H1 (cell line): ENCODE measurements around the gene ENOX2. TPM values are rescaled to one million over a fixed set of nuclear protein-coding genes. Genes with fewer than 3 reads are reported as not detected.

Experiments used
- CTCF ChIA-PET: fragments of 300-600 bp; sonication (Branson Sonifier 250); formaldehyde crosslinking; loops from one replicate; lab custom pipeline; 2021; ENCODE audit not compliant: partially characterized antibody; lab: Charles Lee
- POLR2A ChIA-PET: fragments of 300-600 bp; sonication (Branson Sonifier 250); formaldehyde crosslinking; loops from one replicate; lab custom pipeline; 2021; ENCODE audit warnings: inconsistent platforms; ENCODE audit not compliant: partially characterized antibody; lab: Charles Lee
- DNase-seq, 2 experiments: peaks; one replicate each; pipeline versions ENCODE4 v3.0.0 to v3.0.0-alpha.2; 2010 to 2022; ENCODE audit warnings: low spot score in 2 of 2, low read depth in 1 of 2, mixed read lengths in 1 of 2
- FAIRE-seq: peaks from 2 replicates; lab custom pipeline; 2011; peaks lifted over from hg19 to GRCh38; lab: Jason Lieb, UNC
- H2AFZ ChIP-seq: 2 replicates; pipeline ENCODE4 v1.8.1; 2012; ENCODE audit warnings: low read length, inconsistent platforms
- H2AK5ac ChIP-seq: 2 replicates; pipeline ENCODE4 v1.6.1; 2013; ENCODE audit warnings: low read depth, low read length
- H2BK120ac ChIP-seq: replicated peaks from 2 replicates; pipeline ENCODE3; 2013; ENCODE audit warnings: low read depth, low read length, inconsistent platforms
- H2BK12ac ChIP-seq: 2 replicates; pipeline ENCODE4 v1.6.1; 2013; ENCODE audit warnings: low read depth, low read length
- H2BK15ac ChIP-seq: 2 replicates; pipeline ENCODE4 v1.6.1; 2013; ENCODE audit warnings: low read length
- H2BK20ac ChIP-seq: 2 replicates; pipeline ENCODE4 v1.6.1; 2013; ENCODE audit warnings: low read length
- H2BK5ac ChIP-seq: 2 replicates; pipeline ENCODE4 v1.6.1; 2013; ENCODE audit warnings: low read depth, low read length
- H3K14ac ChIP-seq: 2 replicates; pipeline ENCODE4 v1.6.1; 2013; ENCODE audit warnings: inconsistent platforms; ENCODE audit not compliant: insufficient read length
- H3K18ac ChIP-seq: 2 replicates; pipeline ENCODE4 v1.6.1; 2013; ENCODE audit warnings: low read length; ENCODE audit errors: extremely low read depth
- H3K23ac ChIP-seq: 2 replicates; pipeline ENCODE4 v1.6.1; 2013; ENCODE audit warnings: inconsistent platforms; ENCODE audit not compliant: insufficient read length
- H3K23me2 ChIP-seq: 2 replicates; pipeline ENCODE4 v1.6.1; 2013; ENCODE audit warnings: low read depth, low read length
- H3K27ac ChIP-seq: 2 replicates; pipeline ENCODE4 v1.6.1; 2011; ENCODE audit warnings: low read depth, low read length, inconsistent platforms
- H3K27me3 ChIP-seq, 4 experiments: replicated peaks in 1 of 4; 1 replicate in 1 of 4; 2 replicates in 3 of 4; pipeline versions ENCODE4 v1.6.1 to v1.8.1; 2011 to 2013; ENCODE audit warnings: low read length in 3 of 4, mild to moderate bottlenecking in 3 of 4, inconsistent platforms in 2 of 4, mixed read lengths in 2 of 4, moderate library complexity in 1 of 4; ENCODE audit not compliant: control insufficient read depth in 3 of 4, insufficient read depth in 3 of 4; ENCODE audit errors: extremely low read depth in 1 of 4
- H3K36me3 ChIP-seq, 4 experiments: 2 replicates each; pipeline versions ENCODE4 v1.6.1 to v1.8.1; 2011 to 2013; ENCODE audit warnings: mild to moderate bottlenecking in 4 of 4, low read length in 3 of 4, moderate library complexity in 2 of 4, control low read depth in 1 of 4, inconsistent platforms in 1 of 4; ENCODE audit not compliant: insufficient read depth in 4 of 4, control insufficient read depth in 2 of 4
- H3K4ac ChIP-seq: replicated peaks from 2 replicates; pipeline ENCODE3; 2013; ENCODE audit warnings: low read length, low read depth, mixed read lengths, inconsistent platforms; ENCODE audit not compliant: insufficient read length
- H3K4me1 ChIP-seq, 4 experiments: replicated peaks in 1 of 4; 1 replicate in 1 of 4; 2 replicates in 3 of 4; pipeline versions ENCODE4 v1.6.1 to v1.8.1; 2011 to 2013; ENCODE audit warnings: low read length in 3 of 4, inconsistent platforms in 2 of 4, mixed read lengths in 1 of 4; ENCODE audit not compliant: insufficient read depth in 4 of 4, control insufficient read depth in 3 of 4
- H3K4me2 ChIP-seq, 2 experiments: 2 replicates each; pipeline versions ENCODE4 v1.6.1 to v1.8.1; 2011 to 2013; ENCODE audit warnings: low read depth in 2 of 2, low read length in 2 of 2, control low read depth in 1 of 2, inconsistent platforms in 1 of 2, mild to moderate bottlenecking in 1 of 2; ENCODE audit not compliant: insufficient read depth in 1 of 2
- H3K4me3 ChIP-seq, 4 experiments: fragments of 200-600, 300-600 bp in 1 of 4; sonication (generic), shearing (Covaris generic), sonication (Bioruptor Twin) in 1 of 4; 2 replicates each; pipeline versions ENCODE4 v1.5.1 to v1.8.1; 2011 to 2016; ENCODE audit warnings: low read length in 4 of 4, low read depth in 3 of 4, control low read depth in 2 of 4, inconsistent platforms in 2 of 4, mild to moderate bottlenecking in 2 of 4, mixed read lengths in 1 of 4, moderate library complexity in 1 of 4; ENCODE audit not compliant: insufficient read depth in 2 of 4; ENCODE audit errors: extremely low read depth in 1 of 4
- H3K56ac ChIP-seq: replicated peaks from 2 replicates; pipeline ENCODE3; 2013; ENCODE audit warnings: low read depth, mild to moderate bottlenecking, mixed read lengths, low read length, inconsistent platforms; ENCODE audit not compliant: insufficient read length
- H3K79me1 ChIP-seq: 2 replicates; pipeline ENCODE4 v1.6.1; 2013; ENCODE audit warnings: low read depth, low read length, control low read depth
- H3K79me2 ChIP-seq, 2 experiments: 2 replicates each; pipeline versions ENCODE4 v1.6.1 to v1.8.1; 2012 to 2013; ENCODE audit warnings: low read length in 2 of 2, mild to moderate bottlenecking in 2 of 2, inconsistent platforms in 1 of 2; ENCODE audit not compliant: insufficient read depth in 2 of 2, control insufficient read depth in 1 of 2
- H3K9ac ChIP-seq, 4 experiments: replicated peaks in 1 of 4; 1 replicate in 1 of 4; 2 replicates in 3 of 4; pipeline versions ENCODE4 v1.6.1 to v1.8.1; 2011 to 2013; ENCODE audit warnings: low read depth in 3 of 4, low read length in 3 of 4, control low read depth in 2 of 4, mild to moderate bottlenecking in 2 of 4, moderate library complexity in 2 of 4, inconsistent platforms in 1 of 4; ENCODE audit errors: extremely low read depth in 1 of 4
- H3K9me3 ChIP-seq, 2 experiments: 2 replicates each; pipeline versions ENCODE4 v1.6.1 to v1.8.1; 2012 to 2013; ENCODE audit warnings: mild to moderate bottlenecking in 2 of 2, moderate library complexity in 2 of 2, control low read depth in 1 of 2, inconsistent platforms in 1 of 2, low read depth in 1 of 2, low read length in 1 of 2, mixed read lengths in 1 of 2; ENCODE audit not compliant: insufficient read depth in 2 of 2
- H4K20me1 ChIP-seq, 2 experiments: replicated peaks in 1 of 2; 2 replicates each; pipeline versions ENCODE3 to v1.8.1; 2011 to 2013; ENCODE audit warnings: inconsistent platforms in 2 of 2, low read length in 2 of 2, mild to moderate bottlenecking in 1 of 2; ENCODE audit not compliant: insufficient read depth in 2 of 2, control insufficient read depth in 1 of 2
- H4K5ac ChIP-seq: 2 replicates; pipeline ENCODE4 v1.6.1; 2013; ENCODE audit warnings: low read length, low read depth, mixed read lengths, inconsistent platforms; ENCODE audit not compliant: insufficient read length
- H4K8ac ChIP-seq: 2 replicates; pipeline ENCODE4 v1.8.0; 2013; ENCODE audit warnings: mild to moderate bottlenecking, moderate library complexity, low read length, inconsistent platforms; ENCODE audit not compliant: insufficient read depth; ENCODE audit errors: extremely low read depth
- H4K91ac ChIP-seq: replicated peaks from 2 replicates; pipeline ENCODE3; 2013; ENCODE audit warnings: low read length, mixed read lengths, inconsistent platforms; ENCODE audit not compliant: insufficient read length
- JUN ChIP-seq: IDR thresholded peaks from 2 replicates; pipeline ENCODE4 v1.6.1; 2011; ENCODE audit warnings: low read depth, mild to moderate bottlenecking, improper control_type of control experiment, low read length
- JUND ChIP-seq: IDR thresholded peaks from 2 replicates; pipeline ENCODE4 v1.6.1; 2011; ENCODE audit warnings: mild to moderate bottlenecking, improper control_type of control experiment, low read length
- MAFK ChIP-seq: IDR thresholded peaks from 2 replicates; pipeline ENCODE4 v1.6.1; 2012; ENCODE audit warnings: low read depth, mild to moderate bottlenecking, improper control_type of control experiment, low read length
- POU5F1 ChIP-seq: IDR thresholded peaks from 2 replicates; pipeline ENCODE4 v1.6.1; 2011; ENCODE audit warnings: low read depth, mild to moderate bottlenecking, low read length, moderate library complexity
- TAF7 ChIP-seq: optimal IDR thresholded peaks from 2 replicates; pipeline ENCODE3; 2011; ENCODE audit warnings: low read depth, mild to moderate bottlenecking, inconsistent platforms, low read length, moderate library complexity, borderline replicate concordance
- WGBS, 2 experiments: shearing (Covaris generic) in 1 of 2; methylation state at CpG; one replicate each; pipeline versions ENCODE4 v1.1.6 to v1.1.7; 2013 to 2015; ENCODE audit warnings: low lambda C conversion rate in 2 of 2, mixed read lengths in 2 of 2, inconsistent platforms in 1 of 2, low coverage in 1 of 2, missing lambda C conversion rate in 1 of 2; ENCODE audit not compliant: insufficient replicate concordance in 2 of 2, insufficient coverage in 1 of 2, insufficient read length in 1 of 2; ENCODE audit errors: extremely low coverage in 1 of 2, missing lambda C conversion rate in 1 of 2; 5-methylcytosine and 5-hydroxymethylcytosine counted together
- polyA plus RNA-seq, 7 experiments: library from polyadenylated mRNA; depleted of rRNA in 3 of 7; stranded (reverse) in 5 of 7; unstranded in 2 of 7; fragments of >200 nt in 5 of 7; fragments of 200-250 nt in 2 of 7; gene quantifications; 1 replicate in 5 of 7; 2 replicates in 1 of 7; 4 replicates in 1 of 7; pipeline versions ENCODE4 v1.2.1 to v1.2.3, GENCODE V29; 2011 to 2013; ENCODE audit warnings: missing spikeins in 2 of 7, mixed read lengths in 2 of 7
- total RNA-seq: library from RNA; stranded (reverse); fragmentation: NEBNext Ultra II Directional; extraction: Animal tissue kit (Norgen Biotek cat#: 25700); gene quantifications from 2 replicates; pipeline ENCODE4 v1.2.1, GENCODE V29; 2021

Gene ENOX2
- total and polyA plus RNA-seq, 2 of the 8 experiments (the other 6 are each of a cell fraction or from before 2014, with no cell fraction given) = 4.5 to 12.3 TPM

GRCh38 chrX:130577431-130577830, 325.6 kb downstream of the ENOX2 start:
- H3K79me1 ChIP-seq = no peaks in the 10 kb centered on the region
- no peak for FAIRE-seq
- POLR2A ChIA-PET = no interaction called here
- TF ChIP-seq TAF7 (no peak), POU5F1 (no peak), JUN (no peak), JUND (no peak), MAFK (no peak)

More at GRCh38 chrX:130577431-130577830, 325.6 kb downstream of the ENOX2 start:
- no peaks in the 10 kb centered on the region for H3K27me3 ChIP-seq
- CTCF ChIA-PET = interaction anchor here (0.8 to 1.0 kb wide), 2 partner anchors 194 to 312 kb away, joined by 3 read pairs; no protein-coding TSS in a partner anchor
- no peak overlapping the region for H2BK12ac ChIP-seq
- H3K9ac ChIP-seq = no peak overlapping the region
- no peak overlapping the region for H3K4ac ChIP-seq
- H3K18ac ChIP-seq = no peak overlapping the region
- DNase-seq = no peak
- H4K20me1 ChIP-seq = no peaks in the 10 kb centered on the region
- no peak overlapping the region for H4K8ac ChIP-seq
- H2AFZ ChIP-seq = no peak overlapping the region
- no peak overlapping the region for H4K91ac ChIP-seq
- no peak overlapping the region for H2BK20ac ChIP-seq
- no peak overlapping the region for H2BK120ac ChIP-seq
- no peak overlapping the region for H2BK5ac ChIP-seq
- no peak overlapping the region for H2BK15ac ChIP-seq
- no peak overlapping the region for H3K4me2 ChIP-seq
- H3K9me3 ChIP-seq = no peaks in the 10 kb centered on the region
- no peak overlapping the region for H3K4me3 ChIP-seq
- H3K79me2 ChIP-seq = no peaks in the 10 kb centered on the region
- H3K27ac ChIP-seq = no peak overlapping the region
- H3K23ac ChIP-seq = no peak overlapping the region
- no peak overlapping the region for H4K5ac ChIP-seq
- H2AK5ac ChIP-seq = no peak overlapping the region
- H3K14ac ChIP-seq = no peak overlapping the region
- WGBS, 2 experiments = 82% methylated on average over 2 of the region's 2 CpGs; no CpG with 5 or more reads in 1 of the 2 experiments
- H3K23me2 ChIP-seq = no peaks in the 10 kb centered on the region
- H3K56ac ChIP-seq = no peak overlapping the region
- H3K4me1 ChIP-seq = no peaks in the 10 kb centered on the region
- no peaks in the 10 kb centered on the region for H3K36me3 ChIP-seq
